GM23338 (cell line): ENCODE results near the gene STIM1. TPM values are rescaled to one million over a fixed set of nuclear protein-coding genes. Genes with fewer than 3 reads are reported as not detected.

ENCODE experiments used
- ATAC-seq: fragments of 200-7000 bp; cut with Tn5 transposase; 3 replicates; pipeline ENCODE4 v1.9.1; 2020
- DNase-seq: peaks from one replicate; pipeline ENCODE4 v3.0.0-alpha.2; 2015; ENCODE audit warnings: low spot score
- H2AFZ ChIP-seq: fragments of 200-600 bp; sonication (generic); 2 replicates; pipeline ENCODE4 v1.8.0; 2016; ENCODE audit warnings: antibody characterized with exemption, mild to moderate bottlenecking, moderate library complexity
- H3F3A ChIP-seq: fragments of 200-600 bp; sonication (generic); replicated peaks from 2 replicates; pipeline ENCODE4 v1.8.0; 2017; ENCODE audit warnings: antibody characterized with exemption, mixed run types, low read depth
- H3K27ac ChIP-seq: fragments of 200-600 bp; sonication (generic); 2 replicates; pipeline ENCODE4 v1.6.1; 2016; ENCODE audit warnings: low read depth
- H3K27me3 ChIP-seq: fragments of 200-600 bp; sonication (generic); 2 replicates; pipeline ENCODE4 v1.8.0; 2016; ENCODE audit warnings: mild to moderate bottlenecking, mixed run types, moderate library complexity; ENCODE audit not compliant: insufficient read depth
- H3K36me3 ChIP-seq: fragments of 200-600 bp; sonication (generic); 2 replicates; pipeline ENCODE4 v1.8.0; 2016; ENCODE audit warnings: mild to moderate bottlenecking; ENCODE audit not compliant: insufficient read depth
- H3K4me1 ChIP-seq: fragments of 200-600 bp; sonication (generic); 2 replicates; pipeline ENCODE4 v1.8.0; 2016; ENCODE audit warnings: mild to moderate bottlenecking, moderate library complexity; ENCODE audit not compliant: insufficient read depth
- H3K4me2 ChIP-seq: fragments of 200-600 bp; sonication (generic); 2 replicates; pipeline ENCODE4 v1.7.1; 2017; ENCODE audit warnings: mixed run types
- H3K4me3 ChIP-seq: fragments of 200-600 bp; sonication (generic); 2 replicates; pipeline ENCODE4 v1.6.1; 2016; ENCODE audit warnings: mixed run types
- H3K79me2 ChIP-seq: fragments of 200-600 bp; sonication (generic); replicated peaks from 2 replicates; pipeline ENCODE4 v1.8.0; 2017; ENCODE audit warnings: mild to moderate bottlenecking; ENCODE audit not compliant: insufficient read depth
- H3K9me2 ChIP-seq: fragments of 200-600 bp; sonication (generic); 2 replicates; pipeline ENCODE4 v1.8.0; 2017; ENCODE audit not compliant: insufficient read depth
- H4K20me1 ChIP-seq: fragments of 200-600 bp; sonication (generic); replicated peaks from 2 replicates; pipeline ENCODE4 v1.8.0; 2017; ENCODE audit warnings: mild to moderate bottlenecking; ENCODE audit not compliant: insufficient read depth
- H3K27ac Mint-ChIP-seq: 2 replicates; pipeline ENCODE4 v1.8.0; 2020; ENCODE audit warnings: inconsistent platforms, mild to moderate bottlenecking, moderate library complexity, mixed read lengths
- H3K27me3 Mint-ChIP-seq: 3 replicates; pipeline ENCODE4 v1.8.0; 2022; ENCODE audit warnings: low read depth, mild to moderate bottlenecking, moderate library complexity, mixed read lengths, inconsistent platforms; ENCODE audit not compliant: insufficient read depth, poor library complexity
- H3K36me3 Mint-ChIP-seq: 3 replicates; pipeline ENCODE4 v1.8.0; 2021; ENCODE audit warnings: low read depth, mild to moderate bottlenecking, inconsistent platforms, moderate library complexity, mixed read lengths
- H3K4me1 Mint-ChIP-seq: 3 replicates; pipeline ENCODE4 v1.8.0; 2020; ENCODE audit warnings: mild to moderate bottlenecking, inconsistent platforms, mixed read lengths
- H3K4me3 Mint-ChIP-seq: 3 replicates; pipeline ENCODE4 v1.8.0; 2021; ENCODE audit warnings: moderate library complexity, mild to moderate bottlenecking, inconsistent platforms, mixed read lengths
- H3K9me3 Mint-ChIP-seq: 3 replicates; pipeline ENCODE4 v1.8.0; 2020; ENCODE audit warnings: moderate library complexity, mild to moderate bottlenecking, inconsistent platforms, mixed read lengths
- REST ChIP-seq: IDR thresholded peaks from one replicate; pipeline ENCODE4 v1.6.1; 2018; ENCODE audit warnings: antibody characterized with exemption; ENCODE audit not compliant: unreplicated experiment
- ZNF114 ChIP-seq: fragments of 250-450 bp; sonication (Bioruptor Pico); IDR thresholded peaks from 2 replicates; pipeline ENCODE4 v1.5.0; 2020; ENCODE audit warnings: mild to moderate bottlenecking, moderate library complexity
- ZNF331 ChIP-seq: fragments of 250-450 bp; sonication (Bioruptor Pico); IDR thresholded peaks from 2 replicates; pipeline ENCODE4 v1.5.0; 2020; ENCODE audit warnings: low read depth, mild to moderate bottlenecking, moderate library complexity
- ZNF462 ChIP-seq: fragments of 250-450 bp; sonication (Bioruptor Pico); IDR thresholded peaks from 2 replicates; pipeline ENCODE4 v1.5.0; 2020; ENCODE audit warnings: mild to moderate bottlenecking, moderate library complexity
- polyA plus RNA-seq: library from polyadenylated mRNA; unstranded; fragments of >200 nt; fragmentation: Nextera tagmentation; extraction: Ambion mirVana; gene quantifications from 2 replicates; pipeline ENCODE4 v1.2.1, GENCODE V29; 2016
- total RNA-seq: library from RNA; depleted of rRNA; stranded (reverse); fragments of >200 nt; shearing (Covaris generic); gene quantifications from 2 replicates; pipeline ENCODE4 v1.2.3, GENCODE V29; 2014

The STIM1 gene
- total and polyA plus RNA-seq, 2 experiments from 2014 or later = 3.5 to 14.0 TPM

GRCh38 chr11:3995307-3995706 is 139.8 kb downstream of the STIM1 start (continued):
- TF ChIP-seq ZNF462 (CRISPR knock-in tag) (no peak), ZNF331 (CRISPR knock-in tag) (no peak), REST (no peak)

- DNase-seq (no peak), ATAC-seq (no peak)
- H3K27me3 ChIP-seq = no peaks in the 10 kb centered on the region
- no peaks in the 10 kb centered on the region for H3K36me3 ChIP-seq
- H3K27ac ChIP-seq = no peak overlapping the region
- H3K4me2 ChIP-seq = no peak overlapping the region
- H4K20me1 ChIP-seq = no peaks in the 10 kb centered on the region
- no peaks in the 10 kb centered on the region for H3F3A ChIP-seq
- H3K4me3 ChIP-seq = no peak overlapping the region
- H2AFZ ChIP-seq = no peak overlapping the region
- Mint-ChIP-seq H3K36me3 (peaks cover 30% of the 10 kb centered on the region), H3K27ac (no peak overlapping the region), H3K4me1 (no peaks in the 10 kb centered on the region), H3K9me3 (peaks cover 61% of the 10 kb centered on the region), H3K27me3 (peaks cover 3% of the 10 kb centered on the region), H3K4me3 (no peak overlapping the region)
- no peaks in the 10 kb centered on the region for H3K4me1 ChIP-seq
- H3K9me2 ChIP-seq = no peaks in the 10 kb centered on the region
- H3K79me2 ChIP-seq = no peaks in the 10 kb centered on the region
- TF ChIP-seq ZNF114 (CRISPR knock-in tag) = no peak
- TF ChIP-seq ZNF462 (CRISPR knock-in tag) = no peak
Observed at GRCh38 chr11:3995949-3996554, 140.6 kb downstream of the STIM1 start.
